ENCODE results near the gene KLHL3. TPM values are rescaled to one million over a fixed set of nuclear protein-coding genes. Genes with fewer than 3 reads are reported as not detected.

Gene KLHL3
- total and polyA plus RNA-seq, 9 of the 15 experiments (the other 6 are each of a cell fraction or from before 2014, with no cell fraction given) = under 0.01 to 1.5 (median 0.22) TPM

GRCh38 chr5:137599457-137599856, 136.4 kb downstream of the KLHL3 start:
- Histone ChIP-seq H3K27me3 (ENCODE audit: control insufficient read depth in 2 of 2, insufficient read depth in 2 of 2, low read length in 2 of 2) (peaks cover 0 to 33% of the 10 kb centered on the region in 2 experiments; a peak in 3 of 5 replicates), H4K20me1 (replicated peaks; ENCODE audit: control insufficient read depth, insufficient read depth, low read length) (no peaks in the 10 kb centered on the region; the same call in 1 of the 2 replicates), H3K4me2 (ENCODE audit: insufficient read depth, low read length) (no peak overlapping the region), H3K79me2 (ENCODE audit: control insufficient read depth, insufficient read depth, low read length) (no peaks in the 10 kb centered on the region), H3K9ac (ENCODE audit: insufficient read depth in 1 of 2, low read depth in 2 of 2, low read length in 2 of 2) (no peak overlapping the region), H3K9me1 (ENCODE audit: control insufficient read depth, insufficient read depth, low read length) (no peaks in the 10 kb centered on the region), H3K4me1 (replicated peaks in 1 of 2; ENCODE audit: control insufficient read depth in 2 of 2, insufficient read depth in 2 of 2, low read length in 2 of 2) (no peaks in the 10 kb centered on the region), H3K9me3 (replicated peaks; ENCODE audit: control insufficient read depth, insufficient read depth, low read depth, low read length) (no peaks in the 10 kb centered on the region), H3K36me3 (ENCODE audit: control insufficient read depth, insufficient read depth, low read length) (no peaks in the 10 kb centered on the region), H3K27ac (ENCODE audit: extremely low read depth, low read depth, low read length) (no peak overlapping the region), H3K4me3 (no peak overlapping the region), H2AFZ (ENCODE audit: low read depth, low read length) (no peak overlapping the region)
- no TSS peak for BruUV-seq (replicated peaks)
- POLR2A ChIA-PET = interaction anchor here (0.7 kb wide), 1 partner anchor 23 kb away, joined by 3 read pairs; no protein-coding TSS in a partner anchor
- CTCF ChIA-PET (ENCODE audit: low intra/inter-chr PET ratio) = no interaction called here
- intact Hi-C loops (cut with micrococcal nuclease) (no loop called here), in situ Hi-C loops (cut with MboI) (no loop called here)
- WGBS (ENCODE audit: insufficient coverage, low coverage, missing lambda C conversion rate) = 2% methylated on average over 6 of the region's 6 CpGs
- no peak for ATAC-seq
- no peak for DNase-seq (ENCODE audit: extremely low read depth in 1 of 4, low spot score in 3 of 4)
- no peak for TF ChIP-seq GATA2 (CRISPR knock-in tag; IDR thresholded peaks at IDR 0.05)
- no peak for TF ChIP-seq ZNF766 (CRISPR knock-in tag; conservative IDR thresholded peaks at IDR 0.05)
- TF ChIP-seq ZNF165 (CRISPR knock-in tag; IDR thresholded peaks at IDR 0.05; ENCODE audit: borderline replicate concordance) = no peak
- TF ChIP-seq XRCC3 (IDR thresholded peaks at IDR 0.05) = no peak
- TF ChIP-seq SREBF2 (CRISPR knock-in tag; IDR thresholded peaks at IDR 0.05) = no peak
- no peak for TF ChIP-seq ZNF282 (CRISPR knock-in tag; IDR thresholded peaks at IDR 0.05)
- TF ChIP-seq FOXA3 (CRISPR knock-in tag; conservative IDR thresholded peaks at IDR 0.05 in 1 of 2, IDR thresholded peaks at IDR 0.05 in 1 of 2) = no peak
- no peak for TF ChIP-seq PHB (CRISPR knock-in tag; IDR thresholded peaks at IDR 0.05)
- TF ChIP-seq HMGN3 (IDR thresholded peaks at IDR 0.05; ENCODE audit: borderline replicate concordance, extremely low read depth, insufficient read length, low read depth, low read length) = no peak
- TF ChIP-seq SRSF3 (IDR thresholded peaks at IDR 0.05; ENCODE audit: insufficient read depth, low read length) = no peak
- TF ChIP-seq PYGO2 (tag; IDR thresholded peaks at IDR 0.05) = no peak
- TF ChIP-seq BCL6 (CRISPR knock-in tag; IDR thresholded peaks at IDR 0.05) = no peak
- FAIRE-seq = no peak
